Fibroblast of skin of back (primary cell): ENCODE data around the gene CLPTM1L. TPM values are rescaled to one million over a fixed set of nuclear protein-coding genes. Genes with fewer than 3 reads are reported as not detected.

Experiments used
- DNase-seq: peaks from one replicate; pipeline ENCODE4 v3.0.0-alpha.2; 2013
- polyA plus RNA-seq, 2 experiments: library from polyadenylated mRNA; unstranded; fragments of 120-200 nt; gene quantifications; one replicate each; pipeline ENCODE4 v1.2.1, GENCODE V29; 2013; ENCODE audit not compliant: insufficient read length in 2 of 2

The CLPTM1L gene, protein sequence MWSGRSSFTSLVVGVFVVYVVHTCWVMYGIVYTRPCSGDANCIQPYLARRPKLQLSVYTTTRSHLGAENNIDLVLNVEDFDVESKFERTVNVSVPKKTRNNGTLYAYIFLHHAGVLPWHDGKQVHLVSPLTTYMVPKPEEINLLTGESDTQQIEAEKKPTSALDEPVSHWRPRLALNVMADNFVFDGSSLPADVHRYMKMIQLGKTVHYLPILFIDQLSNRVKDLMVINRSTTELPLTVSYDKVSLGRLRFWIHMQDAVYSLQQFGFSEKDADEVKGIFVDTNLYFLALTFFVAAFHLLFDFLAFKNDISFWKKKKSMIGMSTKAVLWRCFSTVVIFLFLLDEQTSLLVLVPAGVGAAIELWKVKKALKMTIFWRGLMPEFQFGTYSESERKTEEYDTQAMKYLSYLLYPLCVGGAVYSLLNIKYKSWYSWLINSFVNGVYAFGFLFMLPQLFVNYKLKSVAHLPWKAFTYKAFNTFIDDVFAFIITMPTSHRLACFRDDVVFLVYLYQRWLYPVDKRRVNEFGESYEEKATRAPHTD
- 112 TPM for polyA plus RNA-seq (2013, experiment 1 of 2; ENCODE audit: insufficient read length)
- polyA plus RNA-seq (2013, experiment 2 of 2; ENCODE audit: insufficient read length) = 94.5 TPM

DNA sequence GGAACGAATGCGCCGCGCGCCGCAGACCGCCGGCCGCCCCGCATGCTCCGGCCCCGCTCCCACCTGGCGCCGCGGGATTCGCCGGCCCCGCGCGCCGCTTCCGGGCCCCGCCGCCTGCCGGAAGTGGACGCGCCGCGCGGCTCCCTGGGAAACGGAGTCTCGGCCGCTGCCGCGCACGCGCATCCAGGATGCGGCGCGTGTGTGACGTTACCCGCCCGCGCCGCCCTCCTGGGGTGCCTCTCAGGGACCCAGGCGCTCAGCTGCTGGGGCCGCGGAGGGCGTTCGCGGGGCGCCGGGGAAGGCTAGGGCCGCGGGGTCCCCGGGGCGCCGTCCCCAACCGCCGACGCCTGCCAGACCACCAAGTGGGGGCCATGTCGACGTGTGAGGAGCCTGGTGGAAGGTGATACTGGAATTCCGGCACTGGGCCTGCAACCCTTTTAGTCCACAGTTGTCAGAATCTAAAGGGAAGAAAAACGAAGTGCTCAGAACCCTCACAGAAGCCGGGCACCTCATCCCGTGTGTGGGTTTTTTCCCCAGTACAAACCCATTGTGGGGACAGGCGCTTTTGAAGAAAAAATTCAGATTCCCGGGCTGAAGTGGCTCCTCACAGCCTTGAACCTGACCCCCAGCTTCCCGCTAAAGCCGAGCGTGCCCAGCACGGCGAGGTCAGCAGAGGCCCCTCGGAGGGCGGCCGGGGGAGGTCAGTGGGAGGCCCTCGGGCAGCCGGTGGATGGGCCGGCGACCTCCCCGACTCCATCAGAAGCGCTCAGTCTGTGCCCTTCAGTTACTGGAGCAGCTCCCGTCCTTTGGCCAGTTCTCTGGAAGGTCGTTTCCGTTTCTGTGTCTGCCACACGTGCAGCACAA, at the start of gene CLPTM1L:
Gene CLPTM1L, minus strand, starts transcription at position 125 of the 864 bp plus-strand sequence. CDS start 258 bp downstream, outside the sequence.
- peak; percentile 86 for DNase-seq

GRCh38 chr5:1393571-1394501, 48.9 kb upstream of the CLPTM1L start:
- no peak for DNase-seq

GRCh38 chr5:1392801-1393565, 48.1 kb upstream of the CLPTM1L start:
- no peak for DNase-seq

DNA sequence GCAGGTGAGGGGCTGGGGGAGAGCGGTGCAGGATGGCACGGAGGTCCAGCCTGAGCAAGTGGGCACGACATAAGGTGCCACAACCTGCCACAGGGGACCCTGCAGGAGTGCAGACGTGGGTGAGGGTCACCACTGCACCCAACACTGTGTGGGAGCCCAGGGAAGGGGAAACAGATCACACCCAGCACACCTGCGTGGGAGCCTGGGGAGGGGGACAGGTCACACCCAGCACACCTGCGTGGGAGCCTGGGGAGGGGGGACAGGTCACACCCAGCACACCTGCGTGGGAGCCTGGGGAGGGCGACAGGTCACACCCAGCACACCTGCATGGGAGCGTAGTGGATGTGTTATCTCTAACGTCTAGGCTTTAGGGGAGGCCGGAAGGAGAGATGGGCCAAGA, 47.4 kb upstream of the CLPTM1L start:
- no peak for DNase-seq

- no peak for DNase-seq
These were observed 46.8 kb upstream of the CLPTM1L start for GRCh38 chr5:1391691-1392090.

DNA sequence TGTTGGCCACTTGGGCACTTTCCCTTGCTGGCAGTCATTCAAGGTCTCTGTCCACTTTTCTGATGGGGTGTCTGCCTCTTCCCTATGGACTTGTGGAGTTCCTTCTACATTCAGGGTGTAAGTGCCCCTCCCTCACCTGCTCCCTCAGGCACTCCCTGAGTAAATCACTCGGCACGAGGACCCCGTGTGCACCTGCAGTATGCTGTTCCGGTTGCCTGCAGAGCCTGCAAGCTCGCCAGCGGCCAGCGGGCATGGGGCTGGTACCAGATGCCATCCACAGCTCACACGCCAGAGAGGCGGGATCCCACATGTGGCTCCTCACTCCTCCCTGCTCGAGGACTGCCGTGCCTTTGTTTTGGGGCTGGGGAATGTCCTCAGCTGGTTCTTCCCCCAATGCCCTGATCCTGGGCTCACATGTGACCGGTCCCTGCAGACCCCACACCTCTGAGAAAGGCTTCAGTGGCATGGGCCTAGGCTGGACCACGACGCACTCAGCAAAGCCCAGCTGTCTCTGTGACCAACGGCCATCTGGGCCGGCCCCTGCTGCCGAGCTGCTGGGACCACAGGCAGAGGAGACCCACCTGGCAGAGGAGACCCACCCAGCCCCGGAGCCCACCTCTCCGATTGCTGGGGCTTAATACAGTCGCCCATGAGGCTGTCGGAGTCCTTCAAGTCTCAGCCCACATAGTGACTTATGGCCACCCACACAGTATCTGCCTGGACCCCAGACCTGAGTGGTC, 46.1 kb upstream of the CLPTM1L start:
- DNase-seq = no peak

DNA sequence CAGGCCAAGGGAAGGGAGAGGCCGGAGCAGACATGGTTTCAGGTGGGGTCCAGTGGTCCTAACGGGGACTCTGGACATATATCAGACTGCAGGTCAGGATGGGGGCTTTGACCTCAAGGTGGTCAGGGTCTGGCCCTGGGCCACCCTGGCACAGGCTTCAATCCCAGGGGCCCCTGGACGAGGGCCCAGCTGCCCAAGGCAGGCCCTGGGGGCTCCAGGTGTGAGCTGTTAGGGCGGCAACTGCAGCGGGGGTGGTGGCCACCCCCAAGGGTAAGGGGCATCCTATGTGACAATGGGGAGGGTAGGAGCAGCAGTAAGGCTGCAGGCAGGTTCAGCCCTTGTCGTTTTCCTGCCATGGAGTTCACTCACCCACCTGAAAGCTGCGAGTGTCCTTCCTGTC, 45.4 kb upstream of the CLPTM1L start:
- no peak for DNase-seq

- DNase-seq = no peak
These were observed 43.6 kb upstream of the CLPTM1L start for GRCh38 chr5:1388383-1388967.

DNA sequence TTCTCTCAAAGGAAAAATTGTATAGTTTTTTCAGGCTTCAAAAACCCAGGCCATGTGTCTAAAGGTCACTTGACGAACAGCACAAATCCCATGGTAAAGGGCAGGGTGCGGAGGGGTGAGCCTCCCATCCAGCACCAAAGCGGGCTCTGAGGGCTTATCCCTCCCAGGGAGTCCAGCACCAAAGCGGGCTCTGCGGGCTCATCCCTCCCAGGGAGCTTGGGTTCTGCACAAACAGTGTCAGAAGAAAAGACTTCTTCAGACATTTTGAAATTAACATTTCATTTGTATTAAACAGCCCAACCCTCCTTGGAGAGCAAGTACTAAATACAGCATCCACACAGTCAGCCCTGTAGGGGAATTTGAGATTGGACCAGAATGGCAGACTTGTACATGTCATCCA, 43.0 kb upstream of the CLPTM1L start:
- DNase-seq = no peak

- no peak for DNase-seq
These were observed 42.3 kb upstream of the CLPTM1L start for GRCh38 chr5:1387059-1387755.

DNA sequence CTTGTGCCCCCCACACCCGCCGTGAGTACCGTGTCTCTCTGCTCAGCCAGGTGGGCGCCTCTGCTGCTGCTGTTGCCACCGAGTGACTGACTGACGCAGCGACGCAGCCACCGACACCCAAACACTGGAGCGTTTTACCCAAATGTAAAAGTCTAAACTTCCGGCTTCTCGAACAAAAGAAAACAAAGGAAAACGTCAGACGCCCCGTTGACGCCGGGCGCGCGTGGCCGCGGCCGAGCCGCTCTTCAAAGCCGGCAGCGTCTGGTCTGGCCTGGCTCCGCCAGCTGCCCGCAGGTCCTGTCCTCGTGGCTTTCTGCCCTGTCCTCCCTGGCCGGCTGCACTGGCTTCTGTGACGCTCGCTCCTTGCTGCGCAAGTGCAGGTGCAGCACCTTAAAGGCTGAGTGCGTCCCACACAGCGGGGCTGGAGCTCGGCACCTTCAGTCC, 41.4 kb upstream of the CLPTM1L start:
- peak; percentile 16 for DNase-seq

DNA sequence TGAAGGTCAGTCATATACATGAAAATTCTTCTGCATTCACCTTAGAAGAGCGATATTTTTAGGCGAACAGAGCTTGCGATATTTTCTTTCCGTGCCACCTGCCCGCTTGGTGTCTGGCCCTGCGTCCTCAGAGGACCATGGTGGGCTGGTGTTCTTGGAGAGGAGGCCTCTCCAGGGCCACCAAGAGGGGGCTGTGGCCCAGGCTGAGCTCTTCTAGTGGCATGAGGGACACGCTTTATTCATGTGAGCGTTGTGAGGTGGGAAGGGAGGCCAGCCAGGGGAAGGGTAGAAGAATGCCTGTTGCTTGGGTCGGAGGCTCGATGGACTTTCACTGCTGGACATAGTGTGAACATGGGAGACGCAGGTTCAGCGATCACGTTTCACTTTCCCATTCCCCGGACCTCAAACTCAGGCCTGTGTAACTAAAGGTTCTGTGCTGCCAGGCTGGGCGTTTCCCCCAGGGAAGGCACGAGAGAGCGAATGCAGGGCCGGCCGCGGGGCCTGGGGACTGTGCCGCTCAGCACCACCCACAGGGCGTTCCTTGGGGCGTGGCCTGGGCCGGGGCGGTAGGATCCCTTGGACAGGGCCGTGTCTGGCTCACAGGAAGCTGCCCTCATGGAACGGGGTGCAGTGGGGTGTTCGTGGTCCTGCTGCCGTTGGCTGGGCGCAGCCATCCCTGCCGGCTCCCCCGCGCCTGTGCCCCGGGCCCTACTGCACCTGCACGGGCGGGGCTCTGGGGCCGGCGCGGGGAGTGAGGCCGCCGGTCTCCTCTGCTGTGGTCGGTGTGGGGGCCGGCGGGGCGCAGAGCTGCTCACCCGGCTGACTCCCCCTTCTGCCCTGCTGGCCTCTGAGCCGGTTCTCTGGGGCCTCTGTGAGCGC, 40.7 kb upstream of the CLPTM1L start:
- DNase-seq = peak; percentile 44

- no peak for DNase-seq
These were observed 39.6 kb upstream of the CLPTM1L start for GRCh38 chr5:1384521-1384920.

DNA sequence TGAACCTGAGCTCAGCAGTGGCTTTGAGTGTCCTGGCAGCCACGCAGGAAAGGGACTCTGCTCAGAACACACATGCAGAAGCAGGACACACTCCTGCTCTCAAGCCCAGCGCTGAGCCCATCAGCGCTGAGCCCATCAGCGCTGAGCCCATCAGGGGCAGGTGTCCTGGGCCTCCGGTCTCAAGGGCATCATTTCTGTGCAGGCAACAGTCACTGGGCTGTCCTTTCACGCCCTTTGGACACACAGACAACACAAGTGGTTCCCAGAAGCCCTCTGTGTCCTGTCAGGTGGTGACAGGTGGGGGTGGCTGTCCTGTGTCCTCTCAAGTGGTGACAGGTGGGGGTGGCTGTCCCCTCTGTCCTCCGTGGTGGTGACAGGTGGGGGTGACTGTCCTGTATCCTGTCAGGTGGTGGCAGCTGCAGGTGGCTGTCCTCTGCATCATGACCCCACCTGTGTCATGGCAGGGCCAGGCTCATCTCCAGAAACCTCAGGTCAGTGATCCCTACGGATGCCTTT, 39.0 kb upstream of the CLPTM1L start:
- no peak for DNase-seq

- no peak for DNase-seq
These were observed 38.4 kb upstream of the CLPTM1L start for GRCh38 chr5:1383344-1383743.

DNA sequence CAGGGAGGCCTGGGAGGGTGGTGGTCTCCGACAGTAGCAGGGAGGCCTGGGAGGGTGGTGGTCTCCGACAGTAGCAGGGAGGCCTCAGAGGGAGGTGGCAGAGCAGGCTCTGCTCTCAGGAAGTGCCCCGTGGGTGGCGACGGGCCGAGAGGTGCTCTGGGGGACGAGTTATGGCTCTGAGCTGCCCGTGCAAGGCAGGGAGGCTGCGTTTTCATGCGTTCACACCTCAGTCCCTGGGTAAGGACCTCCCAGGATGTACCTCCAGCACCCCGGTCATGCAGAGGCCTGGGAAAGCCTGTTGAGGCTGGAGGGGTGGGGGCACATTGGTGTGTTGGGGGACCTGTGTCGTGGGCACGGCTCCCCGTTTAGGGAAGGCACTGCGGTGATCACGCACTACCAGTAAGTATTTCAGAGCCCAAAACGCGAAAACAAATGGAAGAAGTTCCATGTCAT, 37.4 kb upstream of the CLPTM1L start:
- DNase-seq = no peak

GRCh38 chr5:1381370-1382247, 36.7 kb upstream of the CLPTM1L start:
- DNase-seq = no peak
